Stimulated activated naive CD8-positive, alpha-beta T cell treated with anti-CD3 and anti-CD28 coated beads, Interleukin-15, Interleukin-2, amounts not matched to agents 100 ng/mL and 50 ng/mL, for 24 hours (primary cell): ENCODE results near the gene TCERG1L.
"Not testable (repeated sequence)": the region's sequence is repeated elsewhere in the genome, so short reads cannot be mapped to it uniquely, and the experiment has no call there.

ENCODE experiments used
- H3K27ac Mint-ChIP-seq: one replicate; pipeline ENCODE4 v1.8.0; 2021; ENCODE audit warnings: mild to moderate bottlenecking, mixed read lengths
- H3K27me3 Mint-ChIP-seq: one replicate; pipeline ENCODE4 v1.8.0; 2021; ENCODE audit warnings: mixed read lengths
- H3K36me3 Mint-ChIP-seq: one replicate; pipeline ENCODE4 v1.8.0; 2021; ENCODE audit warnings: low read depth, mixed read lengths
- H3K4me1 Mint-ChIP-seq: one replicate; pipeline ENCODE4 v1.8.0; 2021; ENCODE audit warnings: low read depth, mixed read lengths
- H3K4me3 Mint-ChIP-seq: one replicate; pipeline ENCODE4 v1.8.0; 2021; ENCODE audit warnings: mild to moderate bottlenecking, mixed read lengths
- H3K9me3 Mint-ChIP-seq: one replicate; pipeline ENCODE4 v1.8.0; 2021; ENCODE audit warnings: mixed read lengths

TCERG1L gene

GRCh38 chr10:131081376-131081775 is 230.1 kb downstream of the TCERG1L start:
- no peaks in the 10 kb centered on the region for H3K27me3 Mint-ChIP-seq
- H3K4me1 Mint-ChIP-seq = peaks cover 6% of the 10 kb centered on the region
- no peaks in the 10 kb centered on the region for H3K9me3 Mint-ChIP-seq
- H3K27ac Mint-ChIP-seq = no peak overlapping the region
- no peaks in the 10 kb centered on the region for H3K36me3 Mint-ChIP-seq
- no peak overlapping the region for H3K4me3 Mint-ChIP-seq

- Mint-ChIP-seq H3K9me3 (no peaks in the 10 kb centered on the region), H3K4me1 (peaks cover 6% of the 10 kb centered on the region), H3K4me3 (no peak overlapping the region), H3K27ac (no peak overlapping the region), H3K36me3 (no peaks in the 10 kb centered on the region), H3K27me3 (no peaks in the 10 kb centered on the region)
These were observed 230.9 kb downstream of the TCERG1L start for GRCh38 chr10:131080571-131080970.

GRCh38 chr10:131079314-131079713 is 232.2 kb downstream of the TCERG1L start:
- Mint-ChIP-seq H3K4me3 (no peak overlapping the region), H3K4me1 (peaks cover 6% of the 10 kb centered on the region), H3K27me3 (no peaks in the 10 kb centered on the region), H3K27ac (no peak overlapping the region), H3K9me3 (no peaks in the 10 kb centered on the region), H3K36me3 (no peaks in the 10 kb centered on the region)

GRCh38 chr10:131078882-131079280 is 232.6 kb downstream of the TCERG1L start:
- H3K4me1 Mint-ChIP-seq, H3K9me3 Mint-ChIP-seq, H3K27me3 Mint-ChIP-seq, H3K27ac Mint-ChIP-seq, H3K4me3 Mint-ChIP-seq, H3K36me3 Mint-ChIP-seq: not testable (repeated sequence)

- no peaks in the 10 kb centered on the region for H3K9me3 Mint-ChIP-seq
- H3K36me3 Mint-ChIP-seq = no peaks in the 10 kb centered on the region
- H3K27me3 Mint-ChIP-seq = no peaks in the 10 kb centered on the region
- no peak overlapping the region for H3K27ac Mint-ChIP-seq
- no peak overlapping the region for H3K4me3 Mint-ChIP-seq
- peaks cover 6% of the 10 kb centered on the region for H3K4me1 Mint-ChIP-seq
These were observed 233.2 kb downstream of the TCERG1L start for GRCh38 chr10:131078131-131078881.

- Mint-ChIP-seq H3K4me3 (no peak overlapping the region), H3K4me1 (peaks cover 6% of the 10 kb centered on the region), H3K9me3 (no peaks in the 10 kb centered on the region), H3K27me3 (no peaks in the 10 kb centered on the region), H3K36me3 (no peaks in the 10 kb centered on the region), H3K27ac (no peak overlapping the region)
These were observed 233.8 kb downstream of the TCERG1L start for GRCh38 chr10:131077724-131078123.

GRCh38 chr10:131077031-131077430 is 234.5 kb downstream of the TCERG1L start:
- Mint-ChIP-seq H3K27me3 (no peaks in the 10 kb centered on the region), H3K4me1 (peaks cover 6% of the 10 kb centered on the region), H3K4me3 (no peak overlapping the region), H3K36me3 (no peaks in the 10 kb centered on the region), H3K27ac (no peak overlapping the region), H3K9me3 (no peaks in the 10 kb centered on the region)

GRCh38 chr10:131076356-131076755 is 235.2 kb downstream of the TCERG1L start:
- Mint-ChIP-seq H3K9me3 (no peaks in the 10 kb centered on the region), H3K27ac (no peak overlapping the region), H3K27me3 (no peaks in the 10 kb centered on the region), H3K4me3 (no peak overlapping the region), H3K36me3 (no peaks in the 10 kb centered on the region), H3K4me1 (peaks cover 3% of the 10 kb centered on the region)

GRCh38 chr10:131075218-131075770 is 236.2 kb downstream of the TCERG1L start:
- no peak overlapping the region for H3K4me3 Mint-ChIP-seq
- no peak overlapping the region for H3K27ac Mint-ChIP-seq

GRCh38 chr10:131074682-131075081 is 236.8 kb downstream of the TCERG1L start:
- Mint-ChIP-seq H3K9me3 (no peaks in the 10 kb centered on the region), H3K36me3 (no peaks in the 10 kb centered on the region), H3K27ac (no peak overlapping the region), H3K4me3 (no peak overlapping the region), H3K27me3 (no peaks in the 10 kb centered on the region), H3K4me1 (no peaks in the 10 kb centered on the region)

More at GRCh38 chr10:131075218-131075770, 236.2 kb downstream of the TCERG1L start:
- Mint-ChIP-seq H3K36me3 (no peaks in the 10 kb centered on the region), H3K27me3 (no peaks in the 10 kb centered on the region), H3K9me3 (no peaks in the 10 kb centered on the region), H3K4me1 (no peaks in the 10 kb centered on the region)

- H3K27me3 Mint-ChIP-seq = no peaks in the 10 kb centered on the region
- H3K9me3 Mint-ChIP-seq = no peaks in the 10 kb centered on the region
- no peak overlapping the region for H3K27ac Mint-ChIP-seq
- H3K4me1 Mint-ChIP-seq = no peaks in the 10 kb centered on the region
- H3K4me3 Mint-ChIP-seq = no peak overlapping the region
- no peaks in the 10 kb centered on the region for H3K36me3 Mint-ChIP-seq
These were observed 238.0 kb downstream of the TCERG1L start for GRCh38 chr10:131073469-131074035.

- H3K9me3 Mint-ChIP-seq = no peaks in the 10 kb centered on the region
- no peak overlapping the region for H3K27ac Mint-ChIP-seq
- no peaks in the 10 kb centered on the region for H3K36me3 Mint-ChIP-seq
- H3K4me1 Mint-ChIP-seq = no peaks in the 10 kb centered on the region
- no peaks in the 10 kb centered on the region for H3K27me3 Mint-ChIP-seq
- no peak overlapping the region for H3K4me3 Mint-ChIP-seq
These were observed 238.7 kb downstream of the TCERG1L start for GRCh38 chr10:131072651-131073468.

GRCh38 chr10:131071721-131072120 is 239.8 kb downstream of the TCERG1L start:
- Mint-ChIP-seq H3K4me3 (no peak overlapping the region), H3K4me1 (no peaks in the 10 kb centered on the region), H3K36me3 (no peaks in the 10 kb centered on the region), H3K27ac (no peak overlapping the region), H3K9me3 (no peaks in the 10 kb centered on the region), H3K27me3 (no peaks in the 10 kb centered on the region)

GRCh38 chr10:131070856-131071255 is 240.7 kb downstream of the TCERG1L start:
- no peaks in the 10 kb centered on the region for H3K27me3 Mint-ChIP-seq
- H3K36me3 Mint-ChIP-seq = no peaks in the 10 kb centered on the region
- H3K4me1 Mint-ChIP-seq = no peaks in the 10 kb centered on the region
- no peaks in the 10 kb centered on the region for H3K9me3 Mint-ChIP-seq
- H3K27ac Mint-ChIP-seq = no peak overlapping the region
- H3K4me3 Mint-ChIP-seq = no peak overlapping the region

- Mint-ChIP-seq H3K4me1 (no peaks in the 10 kb centered on the region), H3K36me3 (no peaks in the 10 kb centered on the region), H3K9me3 (no peaks in the 10 kb centered on the region), H3K27me3 (no peaks in the 10 kb centered on the region), H3K27ac (no peak overlapping the region), H3K4me3 (no peak overlapping the region)
These were observed 242.8 kb downstream of the TCERG1L start for GRCh38 chr10:131068760-131069159.
